Measurements from ENCODE around the gene B4GALNT4.
"Not testable (repeated sequence)": the region's sequence is repeated elsewhere in the genome, so short reads cannot be mapped to it uniquely, and the experiment has no call there.

Gene B4GALNT4

DNA sequence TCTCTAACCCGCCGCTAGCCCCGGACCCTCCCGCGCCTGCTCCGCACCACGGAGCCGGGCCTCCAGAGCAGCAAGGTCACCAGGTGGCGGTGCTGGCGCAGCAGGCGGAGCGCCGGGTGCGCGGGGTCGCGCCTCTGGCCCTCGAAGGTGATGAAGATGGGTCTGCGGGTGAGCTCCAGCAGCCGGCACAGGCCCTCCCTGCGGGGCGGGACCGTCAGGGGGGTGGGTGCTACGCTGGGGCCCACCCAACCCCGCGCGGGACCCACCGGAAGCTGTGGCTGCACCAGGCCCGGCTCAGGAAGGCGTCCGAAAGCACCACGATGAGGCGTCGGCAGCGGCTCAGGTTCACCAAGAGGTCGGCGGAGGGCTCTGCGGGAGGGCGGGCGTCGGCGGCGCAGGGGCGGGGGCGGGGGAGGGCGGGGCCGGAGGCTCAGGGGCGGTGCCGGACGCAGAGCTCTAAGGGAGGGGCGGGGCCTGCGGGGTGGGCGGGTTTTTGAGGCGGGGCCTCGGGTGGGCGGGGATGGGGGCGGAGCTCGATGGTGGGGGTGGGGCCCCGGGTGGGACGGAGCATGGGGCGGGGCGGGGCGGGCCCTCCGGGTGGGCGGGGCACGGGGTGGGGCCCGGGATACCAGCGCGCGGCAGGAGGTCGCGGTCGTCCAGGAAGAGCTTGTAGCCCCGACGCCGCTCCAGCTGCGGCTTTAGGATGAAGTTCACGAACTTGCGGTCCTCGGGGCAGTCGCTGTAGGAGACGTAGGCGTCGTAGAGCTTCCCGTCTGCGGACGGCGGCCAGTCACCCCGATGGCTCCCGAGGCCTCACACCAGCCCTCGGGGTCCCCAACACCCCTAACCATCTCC is 37.7 kb downstream of the B4GALNT4 start:
- peak; percentile 73 for DNase-seq (ENCODE audit: low spot score)

DNA sequence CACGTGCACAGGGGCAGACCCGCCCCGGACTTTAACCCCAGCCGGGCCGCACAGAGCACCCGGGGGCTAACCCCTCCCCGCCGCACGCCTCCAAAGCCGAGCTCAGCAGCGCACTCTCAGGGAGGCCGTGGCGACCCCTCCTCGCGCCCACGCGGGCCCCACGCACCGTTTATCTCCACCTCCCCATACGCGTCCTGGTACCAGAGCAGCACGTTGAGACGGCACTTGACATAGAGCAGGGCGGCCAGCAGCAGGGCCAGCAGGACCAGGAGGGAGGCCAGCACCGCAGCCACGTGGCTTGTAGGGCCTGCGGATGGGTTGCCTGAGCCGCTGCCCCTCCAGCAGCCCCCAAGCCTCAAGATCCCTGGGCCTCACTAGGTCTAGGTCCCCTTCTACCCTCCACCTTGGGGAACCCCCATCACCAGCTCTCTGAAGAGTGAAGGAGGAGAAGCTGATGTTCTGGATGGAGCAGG is 38.4 kb downstream of the B4GALNT4 start:
- DNase-seq (ENCODE audit: low spot score), result no peak

DNA sequence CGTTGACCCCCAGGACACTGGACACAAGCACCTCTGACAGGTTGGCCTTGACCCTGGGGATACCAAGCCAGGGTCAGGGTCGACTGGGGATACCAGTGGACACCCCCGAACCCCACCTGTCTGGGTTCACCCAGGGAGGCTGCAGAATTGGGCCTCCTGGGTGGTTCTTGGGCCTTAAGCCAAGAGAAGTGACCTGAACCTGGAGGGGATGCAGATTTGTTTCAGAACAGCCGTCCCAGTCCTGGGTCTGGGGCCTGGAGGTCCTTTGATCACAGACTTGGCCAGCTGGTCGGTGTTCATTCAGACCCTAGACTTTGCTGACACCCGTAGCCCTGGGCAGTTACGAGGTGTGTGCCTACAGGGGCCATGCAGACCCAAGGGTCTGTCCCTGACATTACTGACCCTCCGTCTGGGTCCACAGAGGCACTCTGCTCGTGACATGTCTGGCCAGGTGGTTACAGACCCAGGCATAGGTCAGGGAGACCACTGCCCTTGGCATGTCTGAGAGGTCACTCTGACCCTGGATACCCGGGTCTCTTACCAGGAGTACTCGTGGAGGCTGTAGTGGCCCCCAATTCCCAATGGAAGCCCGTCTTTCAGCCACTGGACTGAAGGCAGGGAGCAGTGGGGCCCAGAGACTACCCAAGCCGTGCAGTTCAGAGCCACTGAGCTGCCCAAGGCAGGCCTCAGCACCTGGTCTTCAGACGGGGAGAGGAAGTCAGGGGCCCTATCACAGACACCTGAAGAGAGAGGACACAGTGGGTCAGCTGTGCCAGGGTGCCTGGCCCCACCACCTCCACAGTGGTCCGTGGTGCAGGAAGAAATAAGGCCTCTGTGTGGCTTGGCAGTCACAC is 39.1 kb downstream of the B4GALNT4 start:
- no peak for DNase-seq (ENCODE audit: low spot score)

DNA sequence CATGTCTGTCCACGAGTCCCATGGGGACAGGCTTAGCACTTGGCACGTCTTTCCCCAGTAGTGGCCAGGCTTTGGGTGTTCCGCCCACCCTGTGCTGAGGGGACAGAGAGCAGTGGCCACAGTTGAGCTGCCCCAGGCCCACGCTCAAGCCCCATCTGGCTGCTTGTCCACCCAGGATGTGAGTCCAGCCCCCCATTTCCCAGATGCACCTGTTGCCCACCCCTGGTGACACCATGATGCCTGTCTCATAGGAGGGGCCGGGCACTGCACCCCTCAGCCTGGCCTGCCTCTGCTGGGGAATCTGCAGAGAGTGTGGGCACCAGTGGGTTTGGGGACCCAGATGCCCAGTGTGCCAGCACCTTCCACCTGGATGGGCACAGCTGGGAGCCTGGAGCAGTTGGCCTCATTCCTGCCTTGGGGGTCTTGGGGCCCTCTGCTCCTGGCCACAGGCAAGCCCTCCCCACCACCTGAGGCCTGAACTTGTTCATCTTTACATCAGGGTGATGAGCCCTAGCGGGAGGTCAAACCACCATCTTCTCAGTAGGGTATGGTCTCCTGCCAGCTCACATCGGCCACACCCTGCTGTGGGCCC is 39.8 kb downstream of the B4GALNT4 start:
- no peak for DNase-seq (ENCODE audit: low spot score)

DNA sequence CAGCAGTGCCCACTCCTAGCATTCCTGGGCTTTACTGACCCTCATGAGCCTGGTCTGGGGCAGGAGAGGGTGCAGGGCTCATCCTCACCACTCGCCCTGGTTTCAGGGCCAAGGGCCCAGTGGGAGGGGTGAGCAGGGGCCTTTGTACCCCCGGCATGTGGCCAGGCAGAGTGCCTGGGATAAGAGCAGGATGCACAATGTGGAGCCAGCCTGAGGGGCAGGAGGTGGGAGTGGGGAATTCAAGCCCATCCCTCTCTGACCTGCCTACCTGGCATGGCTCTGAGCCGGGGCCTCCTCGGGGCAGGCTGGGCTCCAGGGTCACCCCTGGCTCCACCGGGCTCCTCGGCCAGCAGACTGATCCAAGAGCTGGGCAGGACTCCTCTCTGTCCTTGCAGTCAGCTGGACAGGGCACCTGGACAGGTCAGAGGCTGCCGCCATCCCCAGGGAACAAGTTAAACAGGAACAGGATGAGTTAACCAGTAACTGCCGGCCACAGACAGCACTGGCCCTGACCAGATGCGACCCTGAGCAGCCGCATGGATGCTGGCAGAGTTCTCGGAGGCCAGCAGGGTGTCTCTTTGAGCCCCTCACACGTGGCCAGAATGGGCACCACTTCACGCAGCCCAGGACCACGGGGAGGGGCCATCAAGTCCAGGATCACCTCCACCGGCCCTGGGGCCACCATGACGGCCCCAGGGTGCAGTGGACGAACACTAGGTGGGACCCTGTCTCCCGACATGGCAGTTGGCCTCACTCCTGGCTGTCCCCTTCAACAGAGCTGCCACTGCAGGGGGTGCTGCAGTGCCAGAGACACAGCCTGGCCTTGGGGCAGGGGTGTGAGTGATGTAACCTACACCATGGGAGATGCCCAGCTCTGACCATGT is 40.5 kb downstream of the B4GALNT4 start:
- no peak for DNase-seq (ENCODE audit: low spot score)

DNA sequence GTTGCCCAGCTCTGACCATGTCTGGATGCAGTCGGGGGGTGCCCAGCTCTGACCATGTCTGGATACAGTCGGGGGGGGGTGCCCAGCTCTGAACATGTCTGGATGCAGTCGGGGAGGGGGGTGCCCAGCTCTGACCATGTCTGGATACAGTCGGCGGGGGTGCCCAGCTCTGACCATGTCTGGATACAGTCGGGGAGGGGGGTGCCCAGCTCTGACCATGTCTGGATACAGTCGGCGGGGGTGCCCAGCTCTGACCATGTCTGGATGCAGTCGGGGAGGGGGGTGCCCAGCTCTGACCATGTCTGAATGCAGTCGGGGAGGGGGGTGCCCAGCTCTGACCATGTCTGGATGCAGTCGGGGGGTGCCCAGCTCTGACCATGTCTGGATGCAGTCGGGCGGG is 41.4 kb downstream of the B4GALNT4 start:
- DNase-seq (ENCODE audit: low spot score), result not testable (repeated sequence)

DNA sequence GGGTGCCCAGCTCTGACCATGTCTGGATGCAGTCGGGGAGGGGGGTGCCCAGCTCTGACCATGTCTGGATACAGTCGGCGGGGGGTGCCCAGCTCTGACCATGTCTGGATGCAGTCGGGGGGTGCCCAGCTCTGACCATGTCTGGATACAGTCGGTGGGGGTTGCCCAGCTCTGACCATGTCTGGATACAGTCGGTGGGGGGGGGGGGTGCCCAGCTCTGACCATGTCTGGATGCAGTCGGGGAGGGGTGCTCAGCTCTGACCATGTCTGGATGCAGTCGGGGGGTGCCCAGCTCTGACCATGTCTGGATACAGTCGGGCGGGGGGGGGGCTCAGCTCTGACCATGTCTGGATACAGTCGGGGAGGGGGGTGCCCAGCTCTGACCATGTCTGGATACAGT is 42.2 kb downstream of the B4GALNT4 start:
- DNase-seq (ENCODE audit: low spot score), result not testable (repeated sequence)

DNA sequence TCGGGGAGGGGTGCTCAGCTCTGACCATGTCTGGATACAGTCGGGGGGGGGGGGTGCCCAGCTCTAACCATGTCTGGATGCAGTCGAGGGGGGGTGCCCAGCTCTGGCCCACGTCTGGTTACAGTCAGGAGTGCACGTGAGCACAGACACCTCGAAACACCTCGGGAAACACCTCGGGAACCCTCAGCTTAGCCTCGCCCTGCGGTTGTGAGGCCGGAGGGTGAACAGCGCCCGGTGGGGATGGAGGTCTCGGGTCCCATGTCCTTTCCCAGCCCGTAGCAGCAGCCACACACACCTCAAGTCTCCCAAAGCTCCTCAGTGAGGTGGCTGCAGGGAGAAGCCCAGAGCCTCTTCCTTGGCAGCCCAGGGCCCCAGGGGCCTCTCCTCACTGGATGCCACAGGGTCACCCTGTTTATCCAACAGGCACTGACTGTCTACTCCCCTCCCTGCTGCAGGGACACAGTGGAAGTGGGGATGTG is 43.4 kb downstream of the B4GALNT4 start:
- no peak for DNase-seq (ENCODE audit: low spot score)

DNA sequence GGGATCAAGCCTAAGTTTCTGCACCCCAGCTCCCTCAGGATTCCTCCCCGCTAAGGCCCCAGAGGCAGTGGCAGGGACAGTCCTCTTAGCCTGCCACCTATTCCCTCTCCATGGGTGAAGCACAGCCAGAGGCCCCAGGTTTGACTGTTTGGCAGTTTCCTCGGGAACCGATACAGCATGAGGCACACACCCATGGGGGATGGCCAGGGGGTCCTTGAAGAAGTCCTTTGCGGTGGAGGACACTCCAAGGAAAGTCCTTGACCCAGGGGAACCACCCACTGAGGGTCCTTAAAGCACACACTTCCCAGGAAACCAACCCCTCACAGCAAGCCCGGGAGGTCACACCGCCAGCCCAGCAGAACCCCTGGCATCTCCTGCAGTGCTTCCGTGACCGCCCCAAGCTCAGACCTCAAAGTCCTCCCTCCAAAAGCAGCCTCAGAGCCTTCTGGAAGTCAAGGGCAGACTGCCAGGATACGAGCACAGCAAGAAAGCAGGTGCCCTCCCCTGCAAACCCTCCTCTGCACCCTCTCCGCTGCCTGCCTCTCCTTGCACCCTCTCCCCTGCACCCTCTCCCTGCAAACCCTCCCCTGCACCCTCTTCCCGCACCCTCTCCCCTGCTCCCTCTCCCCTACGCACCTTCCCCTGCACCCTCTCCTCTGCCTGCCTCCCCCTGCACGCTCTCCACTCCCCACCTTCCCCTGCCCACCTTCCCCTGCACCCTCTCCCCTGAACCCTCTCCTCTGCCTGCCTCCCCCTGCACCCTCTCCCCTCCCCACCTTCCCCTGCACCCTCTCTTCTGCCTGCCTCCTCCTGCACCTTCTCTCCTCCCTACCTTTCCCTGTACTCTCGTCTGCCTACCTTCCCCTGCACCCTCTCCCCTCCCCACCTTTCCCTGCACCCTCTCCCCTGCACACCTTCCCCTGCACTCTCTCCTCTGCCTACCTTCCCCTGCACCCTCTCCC is 44.1 kb downstream of the B4GALNT4 start:
- DNase-seq (ENCODE audit: low spot score), result no peak

DNA sequence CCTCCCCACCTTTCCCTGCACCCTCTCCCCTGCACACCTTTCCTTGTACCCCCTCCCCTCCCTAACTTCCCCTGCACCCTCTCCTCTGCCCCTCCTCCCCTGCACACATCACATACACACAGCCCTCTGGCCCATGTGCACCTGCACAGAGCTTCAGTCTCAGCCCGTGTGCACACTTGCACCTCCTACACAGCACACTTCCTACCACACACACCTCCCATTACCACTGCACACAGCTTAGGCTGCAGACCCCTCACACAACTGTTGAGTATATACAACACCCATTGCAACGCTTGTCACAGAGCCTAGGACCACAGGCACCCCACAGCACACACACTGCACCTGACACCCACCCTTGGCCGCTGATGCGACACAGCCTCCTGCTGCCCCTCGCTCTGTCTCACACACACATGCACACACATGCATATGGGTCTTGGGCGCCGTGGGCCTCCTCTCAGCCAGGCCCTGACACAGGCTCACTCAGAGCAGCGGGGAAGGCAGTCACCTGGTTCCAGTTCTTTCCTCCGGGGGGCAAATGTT is 45.1 kb downstream of the B4GALNT4 start:
- no peak for DNase-seq (ENCODE audit: low spot score)

DNA sequence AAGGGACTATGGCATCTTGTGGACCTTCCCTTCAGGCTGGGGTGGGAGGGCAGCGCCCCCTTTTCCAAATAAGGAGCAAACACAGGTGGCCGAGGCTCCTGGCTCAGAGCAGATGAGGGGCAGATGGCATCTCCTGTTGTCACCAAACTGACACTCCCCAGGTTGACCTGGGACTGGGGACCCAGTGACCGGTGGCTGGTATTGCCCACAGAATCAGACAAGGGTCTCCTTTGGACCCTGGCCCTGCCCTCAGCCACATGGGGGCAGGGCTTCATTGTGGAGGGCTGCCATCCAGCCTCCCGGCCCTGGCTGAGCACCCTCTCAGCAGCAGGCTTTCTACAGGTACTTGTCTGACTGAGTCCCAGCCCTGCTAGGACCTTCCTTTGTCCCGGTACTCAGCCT is 46.3 kb downstream of the B4GALNT4 start:
- no peak for DNase-seq (ENCODE audit: low spot score)

DNA sequence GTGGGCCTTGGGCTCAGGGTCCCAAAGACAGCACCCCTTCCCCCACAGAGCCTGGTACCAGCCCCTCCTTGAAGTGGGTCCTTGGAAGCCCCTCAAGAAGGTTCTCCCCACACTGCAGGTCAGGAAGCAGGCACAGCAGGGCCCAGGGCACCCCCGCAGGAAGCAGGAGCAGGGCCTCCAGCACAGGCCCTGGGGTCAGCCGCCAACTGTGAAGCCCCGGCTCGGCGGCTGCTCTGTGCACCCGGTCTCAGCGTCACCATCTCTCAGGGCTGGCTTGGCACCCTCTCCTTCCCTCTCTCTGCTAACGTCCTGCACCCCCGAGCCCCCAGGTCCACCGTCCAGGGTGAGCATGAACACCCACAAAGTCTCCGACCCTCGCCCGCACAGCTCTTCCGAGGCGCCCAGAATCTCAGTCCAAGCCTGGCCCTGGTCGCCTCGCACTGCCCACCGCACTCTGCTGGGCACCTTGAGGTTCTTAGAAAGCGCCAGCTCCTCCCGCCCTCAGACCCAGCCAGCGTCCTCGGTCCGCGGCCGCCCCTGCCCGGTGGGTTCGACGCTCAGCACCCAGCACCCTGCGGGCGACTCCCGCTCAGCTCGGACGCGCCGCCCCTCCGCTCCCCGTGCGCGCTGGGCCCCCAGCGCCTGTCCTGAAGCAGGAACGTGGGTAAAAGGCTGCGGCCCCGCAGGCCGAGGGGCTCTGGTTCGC is 46.9 kb downstream of the B4GALNT4 start:
- DNase-seq (ENCODE audit: low spot score), result no peak

DNA sequence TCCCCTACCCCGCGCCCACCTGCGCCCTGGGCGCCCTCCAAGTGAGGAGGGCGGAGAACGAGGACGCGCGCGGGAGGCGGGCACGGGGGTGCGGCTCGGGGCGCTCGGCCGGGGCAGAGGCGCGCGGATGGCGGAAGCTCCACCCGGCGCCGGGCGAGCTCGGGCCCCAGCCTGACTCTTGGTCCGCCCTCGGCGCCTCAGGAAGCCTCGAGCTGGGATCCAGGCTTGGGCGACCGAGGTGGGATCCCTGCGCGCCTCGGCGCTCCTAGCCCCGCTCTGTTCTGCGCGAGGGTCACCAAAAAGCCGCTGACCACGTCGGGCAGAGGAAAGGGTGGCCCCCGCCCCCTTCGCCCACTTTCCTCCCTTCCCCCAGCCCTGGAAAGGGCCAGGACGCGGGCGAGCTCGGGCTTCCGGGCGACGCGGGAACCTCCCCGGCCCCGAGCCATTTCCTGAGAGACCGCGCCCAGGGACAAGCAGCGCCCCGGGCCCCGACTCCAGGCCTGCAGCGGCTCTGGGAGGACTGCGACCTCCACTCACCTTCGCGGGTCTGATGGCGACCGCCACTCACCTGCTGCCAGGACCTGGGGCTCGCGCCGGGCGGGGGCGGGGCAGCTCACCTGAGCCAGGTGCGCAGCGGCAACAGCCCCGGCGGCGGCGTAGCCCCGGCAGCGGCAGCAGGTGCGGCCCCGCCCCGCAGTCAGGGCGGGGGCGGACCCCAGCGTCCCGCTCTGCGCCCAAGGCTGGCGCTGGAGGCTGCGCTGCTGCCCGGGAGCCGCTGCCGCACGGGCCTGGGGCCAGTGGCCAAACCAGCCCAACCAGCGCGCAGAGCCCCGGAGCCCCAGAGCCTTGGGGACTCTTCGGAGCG is 47.7 kb downstream of the B4GALNT4 start:
- DNase-seq (ENCODE audit: low spot score), result no peak

DNA sequence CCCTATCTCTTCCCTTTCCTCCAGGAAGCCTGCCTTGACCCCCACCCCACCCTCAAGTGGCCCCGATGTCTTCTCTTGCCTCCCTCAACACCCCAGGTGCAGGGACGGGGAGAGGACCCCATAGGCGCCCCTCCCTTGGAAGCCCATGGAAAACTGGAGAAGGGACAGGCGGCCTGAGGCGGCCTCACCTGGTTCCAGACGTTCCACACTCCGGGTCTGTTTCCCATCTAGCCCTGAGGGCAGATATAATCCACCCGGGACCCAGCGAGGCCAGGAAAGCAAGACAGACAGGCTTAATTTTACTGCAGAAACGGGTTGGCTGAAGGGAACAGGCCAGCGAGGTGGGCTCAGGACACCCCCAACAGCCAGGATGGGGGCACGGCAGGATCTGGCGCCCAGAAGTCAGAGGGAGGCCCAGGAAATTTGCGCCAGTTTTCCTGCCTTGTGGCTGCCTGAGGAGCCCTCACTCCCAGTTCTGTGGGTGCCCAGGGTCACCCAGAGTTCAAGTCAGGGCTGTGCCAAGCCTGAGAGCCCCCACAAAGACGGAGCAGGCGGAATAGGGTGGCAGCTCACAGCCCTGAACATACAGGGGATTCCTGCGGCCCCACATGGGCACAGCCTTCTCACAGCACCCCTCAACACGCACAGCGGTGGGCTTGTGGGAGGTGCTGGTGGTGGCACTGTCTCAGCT is 48.5 kb downstream of the B4GALNT4 start:
- no peak for DNase-seq (ENCODE audit: low spot score)

DNA sequence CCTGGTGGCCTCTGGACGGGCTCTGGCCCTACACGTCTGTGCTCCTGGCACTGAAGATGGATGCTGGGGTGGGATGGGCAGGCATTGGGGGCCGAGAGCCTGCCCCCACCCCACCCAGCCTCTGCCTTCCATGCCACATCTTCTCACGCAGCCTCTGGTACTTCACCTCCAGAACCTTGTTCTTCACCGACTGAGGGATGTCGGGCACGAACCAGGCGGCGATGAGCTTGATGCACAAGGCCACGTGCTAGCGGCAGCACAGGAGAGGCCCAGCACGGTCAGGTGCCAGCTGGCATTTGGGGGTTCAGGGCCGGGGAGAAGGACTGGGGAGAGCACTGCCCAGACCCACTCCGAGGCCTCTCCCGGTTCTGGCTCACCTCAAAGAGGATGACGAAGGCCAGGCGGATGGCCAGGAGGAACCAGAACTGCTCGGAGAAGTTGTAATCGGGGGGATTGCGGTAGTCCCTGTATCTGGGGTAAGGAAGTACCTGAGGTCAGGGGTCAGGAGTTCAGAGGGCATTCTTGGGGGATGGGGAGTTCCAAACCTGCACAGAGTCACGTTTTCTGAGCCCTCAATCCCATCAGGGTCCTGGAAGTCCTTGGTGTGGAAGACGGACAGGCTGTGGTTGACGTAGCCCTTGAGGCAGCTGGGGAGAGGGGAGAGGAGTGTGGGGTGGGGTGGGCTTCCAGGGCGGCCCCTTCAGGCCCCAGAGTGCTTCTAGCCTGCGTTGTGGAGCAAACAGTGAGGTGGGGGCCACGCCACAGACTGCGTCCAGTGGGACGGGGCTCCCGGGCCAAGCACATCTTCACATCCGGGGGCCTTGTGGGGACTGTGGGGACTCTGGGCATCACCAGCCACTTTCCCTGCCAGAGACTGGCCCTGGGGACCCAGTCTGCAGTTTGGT is 49.3 kb downstream of the B4GALNT4 start:
- DNase-seq (ENCODE audit: low spot score), result no peak

DNA sequence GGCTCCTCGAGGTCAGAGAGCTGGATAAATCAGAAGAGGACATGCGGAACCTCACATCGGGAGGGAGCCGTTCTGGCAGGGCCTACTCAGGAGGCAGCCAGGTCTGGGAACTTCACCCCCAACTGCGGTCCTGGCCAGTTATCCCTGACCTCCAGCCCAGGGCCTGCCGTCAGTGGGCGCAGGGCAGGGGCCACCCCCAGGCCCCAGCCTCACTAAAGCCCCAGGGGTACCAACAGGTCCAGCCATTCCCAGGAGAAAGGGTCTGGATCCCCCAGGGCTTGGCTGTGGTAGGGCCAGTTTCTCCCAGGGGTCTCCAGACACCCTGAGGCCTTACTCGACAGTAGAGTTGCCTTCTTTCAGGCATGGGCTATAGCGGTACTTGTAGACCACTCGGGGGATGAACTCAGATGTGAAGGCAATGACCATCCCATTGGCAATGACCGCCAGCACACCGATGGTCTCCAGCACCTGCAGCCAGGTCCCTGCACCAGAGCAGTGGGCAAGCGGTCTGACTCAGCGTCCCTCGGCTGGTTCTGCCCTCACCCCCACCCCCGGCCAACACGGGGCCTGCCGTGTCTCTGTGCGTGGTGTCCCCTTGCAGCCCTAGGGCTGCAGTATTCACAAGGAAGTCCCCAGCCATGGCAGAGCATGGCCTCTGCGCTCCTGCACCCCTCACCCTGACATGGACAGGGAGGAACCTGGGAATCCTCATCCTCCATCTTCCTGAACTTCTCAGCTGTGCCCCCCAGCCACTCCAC is 50.1 kb downstream of the B4GALNT4 start:
- no peak for DNase-seq (ENCODE audit: low spot score)

Measured in Ammon's horn (tissue), 1 donor.